ENCODE data around the gene SRPRB.

SRPRB gene

GRCh38 chr3:133827136-133827535 lies 21.5 kb downstream of the SRPRB start:
- no peaks in the 10 kb centered on the region for H3K79me2 ChIP-seq (ENCODE audit: control insufficient read depth, low read length)

GRCh38 chr3:133827684-133828083 lies 22.1 kb downstream of the SRPRB start:
- Histone ChIP-seq H3K4me3 (ENCODE audit: low read length) (no peak overlapping the region), H3K79me2 (ENCODE audit: control insufficient read depth, low read length) (no peaks in the 10 kb centered on the region), H4K20me1 (ENCODE audit: control insufficient read depth, insufficient read depth, low read depth, low read length) (no peaks in the 10 kb centered on the region), H3K9me3 (ENCODE audit: control insufficient read depth, insufficient read depth, low read length) (no peaks in the 10 kb centered on the region), H3K9me2 (replicated peaks; ENCODE audit: control insufficient read depth, low read length) (no peaks in the 10 kb centered on the region), H3F3A (ENCODE audit: control insufficient read depth, insufficient read depth) (no peaks in the 10 kb centered on the region), H3K4me1 (ENCODE audit: control insufficient read depth, low read length) (no peaks in the 10 kb centered on the region), H3K36me3 (ENCODE audit: control insufficient read depth, low read length) (peaks cover 12% of the 10 kb centered on the region), H3K27ac (ENCODE audit: low read depth, low read length) (no peak overlapping the region), H3K4me2 (ENCODE audit: low read length) (no peak overlapping the region), H3K27me3 (ENCODE audit: control insufficient read depth, low read length) (no peaks in the 10 kb centered on the region)
- no peak for TF ChIP-seq EZH2phosphoT487 (IDR thresholded peaks at IDR 0.05; ENCODE audit: borderline replicate concordance, low read length)
- TF ChIP-seq, protein P1, sequence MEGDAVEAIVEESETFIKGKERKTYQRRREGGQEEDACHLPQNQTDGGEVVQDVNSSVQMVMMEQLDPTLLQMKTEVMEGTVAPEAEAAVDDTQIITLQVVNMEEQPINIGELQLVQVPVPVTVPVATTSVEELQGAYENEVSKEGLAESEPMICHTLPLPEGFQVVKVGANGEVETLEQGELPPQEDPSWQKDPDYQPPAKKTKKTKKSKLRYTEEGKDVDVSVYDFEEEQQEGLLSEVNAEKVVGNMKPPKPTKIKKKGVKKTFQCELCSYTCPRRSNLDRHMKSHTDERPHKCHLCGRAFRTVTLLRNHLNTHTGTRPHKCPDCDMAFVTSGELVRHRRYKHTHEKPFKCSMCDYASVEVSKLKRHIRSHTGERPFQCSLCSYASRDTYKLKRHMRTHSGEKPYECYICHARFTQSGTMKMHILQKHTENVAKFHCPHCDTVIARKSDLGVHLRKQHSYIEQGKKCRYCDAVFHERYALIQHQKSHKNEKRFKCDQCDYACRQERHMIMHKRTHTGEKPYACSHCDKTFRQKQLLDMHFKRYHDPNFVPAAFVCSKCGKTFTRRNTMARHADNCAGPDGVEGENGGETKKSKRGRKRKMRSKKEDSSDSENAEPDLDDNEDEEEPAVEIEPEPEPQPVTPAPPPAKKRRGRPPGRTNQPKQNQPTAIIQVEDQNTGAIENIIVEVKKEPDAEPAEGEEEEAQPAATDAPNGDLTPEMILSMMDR (IDR thresholded peaks at IDR 0.05; ENCODE audit: low read depth, low read length, poor library complexity, severe bottlenecking) = no peak

More at GRCh38 chr3:133827136-133827535, 21.5 kb downstream of the SRPRB start:
- Histone ChIP-seq H4K20me1 (ENCODE audit: control insufficient read depth, insufficient read depth, low read depth, low read length) (no peaks in the 10 kb centered on the region), H3K4me2 (ENCODE audit: low read length) (no peak overlapping the region), H3K27me3 (ENCODE audit: control insufficient read depth, low read length) (no peaks in the 10 kb centered on the region), H3K4me1 (ENCODE audit: control insufficient read depth, low read length) (no peaks in the 10 kb centered on the region), H3K9me2 (replicated peaks; ENCODE audit: control insufficient read depth, low read length) (no peaks in the 10 kb centered on the region), H3K27ac (ENCODE audit: low read depth, low read length) (no peak overlapping the region), H3F3A (ENCODE audit: control insufficient read depth, insufficient read depth) (no peaks in the 10 kb centered on the region), H3K4me3 (ENCODE audit: low read length) (no peak overlapping the region), H3K9me3 (ENCODE audit: control insufficient read depth, insufficient read depth, low read length) (no peaks in the 10 kb centered on the region), H3K36me3 (ENCODE audit: control insufficient read depth, low read length) (peaks cover 18% of the 10 kb centered on the region)
- TF ChIP-seq, protein P1 (IDR thresholded peaks at IDR 0.05; ENCODE audit: low read depth, low read length, poor library complexity, severe bottlenecking) = no peak
- no peak for TF ChIP-seq EZH2phosphoT487 (IDR thresholded peaks at IDR 0.05; ENCODE audit: borderline replicate concordance, low read length)

DNA sequence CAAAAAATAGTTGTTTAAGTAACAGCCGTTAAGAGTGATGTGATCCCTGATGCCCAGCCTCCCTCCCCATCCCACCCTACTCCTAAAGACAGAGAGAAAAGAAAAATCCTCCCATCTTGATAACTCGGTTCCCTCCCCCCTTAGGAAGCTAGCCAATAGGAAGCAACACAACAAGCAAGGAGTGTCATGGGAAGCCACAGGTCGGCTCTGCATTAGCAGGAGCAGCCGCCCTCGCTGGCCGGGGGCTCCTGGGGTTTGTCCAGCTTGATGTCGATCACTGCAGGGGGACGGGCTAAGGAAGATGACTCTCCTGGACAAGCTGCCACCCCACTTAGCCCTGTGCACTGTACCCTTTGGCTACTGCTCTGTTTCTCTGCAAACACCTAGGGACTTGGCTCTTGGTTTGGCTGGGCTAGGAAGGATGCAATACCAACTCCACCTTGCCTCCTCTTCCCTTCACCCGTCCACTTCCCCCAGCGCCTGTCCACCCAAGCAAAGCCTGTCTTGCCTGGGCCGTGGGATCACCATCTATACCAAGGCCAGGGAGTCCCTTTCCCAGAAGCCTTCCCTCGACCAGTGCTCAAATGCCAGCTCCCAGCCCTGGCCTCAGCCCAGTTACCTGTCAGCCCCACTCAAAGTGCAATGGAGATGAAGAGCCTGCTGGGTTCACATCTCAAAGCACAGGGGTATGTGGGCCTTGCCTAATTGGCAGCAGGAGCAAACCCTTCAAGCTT lies 23.1 kb downstream of the SRPRB start:
- no peaks in the 10 kb centered on the region for H4K20me1 ChIP-seq (ENCODE audit: control insufficient read depth, insufficient read depth, low read depth, low read length)
- H3K36me3 ChIP-seq (ENCODE audit: control insufficient read depth, low read length) = peaks cover 8% of the 10 kb centered on the region
- H3K4me1 ChIP-seq (ENCODE audit: control insufficient read depth, low read length) = no peaks in the 10 kb centered on the region
- no peaks in the 10 kb centered on the region for H3K9me3 ChIP-seq (ENCODE audit: control insufficient read depth, insufficient read depth, low read length)
- H3K9me2 ChIP-seq (replicated peaks; ENCODE audit: control insufficient read depth, low read length) = no peaks in the 10 kb centered on the region
- no peaks in the 10 kb centered on the region for H3K27me3 ChIP-seq (ENCODE audit: control insufficient read depth, low read length)
- no peak overlapping the region for H3K27ac ChIP-seq (ENCODE audit: low read depth, low read length)
- no peak overlapping the region for H3K4me2 ChIP-seq (ENCODE audit: low read length)
- TF ChIP-seq, protein P1 (IDR thresholded peaks at IDR 0.05; ENCODE audit: low read depth, low read length, poor library complexity, severe bottlenecking) = no peak
- TF ChIP-seq EZH2phosphoT487 (IDR thresholded peaks at IDR 0.05; ENCODE audit: borderline replicate concordance, low read length) = no peak
- no peaks in the 10 kb centered on the region for H3K79me2 ChIP-seq (ENCODE audit: control insufficient read depth, low read length)
- no peaks in the 10 kb centered on the region for H3F3A ChIP-seq (ENCODE audit: control insufficient read depth, insufficient read depth)
- H3K4me3 ChIP-seq (ENCODE audit: low read length) = no peak overlapping the region
